Activated CD4-positive, alpha-beta T cell treated with anti-CD3 and anti-CD28 coated beads, Interleukin-2, Interleukin-4, amounts not matched to agents 100 ng/mL and 50 ng/mL, durations not matched to agents 16 hours and 8 hours (primary cell): ENCODE results near the gene SLC3A2.
A peak's percentile ranks its signal among the peaks of the same experiment; 100 is the strongest.

Experiments
- DNase-seq: peaks from one replicate; pipeline ENCODE4 v3.0.0-alpha.2; 2020; ENCODE audit warnings: low spot score

Gene SLC3A2

DNA sequence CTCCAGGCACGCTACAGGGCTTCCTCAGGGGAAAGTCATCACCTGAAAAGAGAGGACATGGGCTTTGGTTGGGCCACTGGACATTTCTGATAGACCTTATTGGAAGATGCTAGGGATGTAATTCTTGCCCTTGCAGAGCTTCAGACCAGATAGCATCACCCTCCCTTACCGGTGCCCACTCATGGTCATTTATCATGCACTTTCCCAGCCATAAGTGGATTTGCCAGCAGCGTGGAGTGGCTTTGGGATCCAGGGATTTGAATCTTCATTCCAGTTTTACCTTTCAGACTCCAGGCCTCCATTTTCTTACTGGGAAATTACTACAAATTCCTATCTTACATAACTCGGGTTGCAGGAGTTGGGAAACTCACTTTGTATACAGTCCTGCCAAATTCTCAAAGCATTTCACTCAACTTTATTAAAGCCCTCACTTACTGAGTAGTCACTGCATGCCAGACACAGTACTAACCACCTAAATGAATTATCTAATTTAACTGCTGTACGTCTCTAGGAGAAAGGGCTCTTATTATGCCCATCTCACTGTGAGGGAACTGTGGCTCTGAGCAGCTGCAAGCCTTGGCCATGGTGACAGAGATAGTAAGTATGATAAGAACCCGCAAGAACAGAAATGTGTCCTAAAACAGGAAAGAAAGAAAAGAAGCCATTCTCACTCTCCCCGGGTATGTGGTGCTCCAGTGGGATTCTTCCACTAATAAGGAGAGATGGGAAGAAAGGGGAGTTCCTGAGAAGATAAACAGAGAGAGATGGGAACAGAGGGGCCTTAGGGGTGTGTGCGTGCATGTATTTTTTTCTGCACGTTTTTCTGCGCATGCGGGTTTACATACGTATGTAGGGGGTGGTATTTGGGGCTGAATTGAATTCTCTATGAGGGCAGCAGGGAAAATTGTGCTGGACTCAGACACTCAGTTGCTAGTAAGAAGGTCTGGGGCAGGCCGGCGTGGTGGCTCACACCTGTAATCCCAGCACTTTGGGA, 30.7 kb downstream of the SLC3A2 start:
- DNase-seq: no peak

DNA sequence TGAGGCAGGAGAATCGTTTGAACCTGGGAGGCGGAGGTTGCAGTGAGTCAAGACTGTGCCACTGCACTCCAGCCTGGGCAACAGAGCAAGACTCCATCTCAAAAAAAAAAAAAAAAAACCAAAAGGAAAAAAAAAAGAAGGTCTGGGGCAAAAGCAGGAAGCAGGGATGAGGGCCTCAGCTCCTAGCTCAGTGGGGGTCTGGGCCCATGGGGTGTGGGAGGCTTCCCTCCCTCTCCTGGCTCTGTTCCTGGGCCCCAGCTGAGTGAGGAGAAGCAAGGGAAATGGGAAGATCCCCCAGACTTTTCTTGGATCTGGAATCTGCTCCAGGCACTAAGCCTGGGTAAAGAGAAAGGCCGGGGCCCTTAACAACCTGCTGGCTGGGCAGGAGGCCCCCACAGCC, 31.6 kb downstream of the SLC3A2 start:
- DNase-seq: no peak

DNA sequence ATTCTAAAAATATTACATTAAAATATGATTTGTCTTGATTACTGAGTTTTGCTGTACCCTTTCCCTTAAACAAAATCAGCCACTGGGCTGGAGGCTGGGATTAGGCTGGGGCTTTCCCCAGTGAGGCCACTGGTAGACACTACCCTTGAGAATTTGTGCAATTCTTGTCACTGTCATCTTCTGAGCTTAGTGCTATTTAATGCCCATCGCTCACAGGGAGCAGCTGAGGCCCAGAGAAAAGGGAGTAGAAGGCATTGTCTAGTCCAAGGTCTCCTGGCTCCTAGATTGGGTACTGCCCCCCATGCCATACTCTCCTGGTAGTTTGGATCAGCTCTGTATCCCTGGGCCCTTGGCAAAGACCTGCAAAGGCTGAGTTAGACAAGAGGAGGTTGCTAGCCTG, 33.7 kb downstream of the SLC3A2 start:
- DNase-seq: no peak

DNA sequence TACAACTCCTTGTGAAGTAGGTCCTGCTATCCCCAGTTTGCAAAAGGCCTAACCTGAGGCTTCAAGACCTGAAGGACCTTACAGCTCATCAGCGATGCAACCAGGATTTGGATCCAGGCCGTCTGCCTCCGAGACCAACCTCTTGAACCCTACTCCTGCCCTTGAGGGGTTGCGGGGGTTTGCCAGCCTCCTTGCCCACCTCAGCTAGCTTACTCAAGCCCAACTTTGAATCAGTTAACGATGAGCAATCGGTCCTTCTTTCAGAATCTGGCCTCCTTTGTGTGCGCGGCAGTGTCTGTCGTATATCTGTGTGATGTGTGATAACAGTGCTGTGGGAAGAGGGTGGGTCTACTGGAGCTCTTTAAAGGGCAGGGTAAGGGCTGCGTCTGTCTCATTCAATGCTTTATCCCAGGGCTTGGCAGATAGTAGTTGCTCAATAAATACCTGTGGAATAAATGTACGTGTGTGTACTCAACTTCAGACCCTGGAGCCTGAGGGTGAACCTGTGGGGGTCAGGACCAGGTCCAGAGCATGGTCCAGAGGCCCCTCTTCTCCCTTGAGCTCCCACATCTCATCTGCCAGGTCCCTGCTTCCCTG, 37.3 kb downstream of the SLC3A2 start:
- DNase-seq: no peak

DNA sequence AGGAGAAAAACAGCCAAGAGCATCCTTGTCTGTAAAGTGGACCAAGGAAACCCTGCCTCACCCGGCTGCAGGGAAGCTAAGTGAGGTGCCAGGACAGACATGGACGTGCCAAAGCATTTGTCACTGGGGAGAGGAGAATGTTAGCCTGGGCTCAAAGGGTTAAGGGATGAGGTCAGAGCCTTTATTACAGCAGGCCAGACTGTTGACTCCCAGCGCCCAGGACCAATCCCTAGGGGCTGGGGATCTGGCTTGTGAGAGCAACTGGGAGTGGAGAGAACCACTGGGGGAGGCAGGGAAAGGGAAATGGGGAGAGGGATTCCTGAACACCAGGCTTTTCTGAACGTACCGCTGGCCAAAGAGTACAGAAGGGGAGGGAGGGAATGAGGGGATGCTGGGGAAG, 37.8 kb downstream of the SLC3A2 start:
- DNase-seq: no peak

DNA sequence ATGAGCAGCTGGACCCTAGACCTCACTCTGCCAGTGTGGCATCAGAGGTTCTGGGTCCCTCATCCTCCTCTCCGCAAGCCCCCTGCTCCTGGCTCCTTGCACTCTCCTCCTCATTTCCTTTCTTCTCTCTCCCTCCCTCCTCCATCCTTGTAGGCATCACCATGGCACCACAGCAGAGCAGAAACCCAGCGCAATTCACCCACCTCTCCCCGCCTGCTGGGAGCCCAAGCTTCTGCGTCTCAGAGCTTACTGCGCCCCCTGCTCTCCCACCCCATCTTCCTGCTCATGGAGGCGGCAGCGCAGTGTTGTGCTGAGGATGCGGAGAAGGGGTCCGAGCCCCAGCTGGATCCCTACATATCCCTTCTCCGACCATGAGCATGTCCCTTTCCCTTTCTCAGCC, 38.8 kb downstream of the SLC3A2 start:
- no peak for DNase-seq

DNA sequence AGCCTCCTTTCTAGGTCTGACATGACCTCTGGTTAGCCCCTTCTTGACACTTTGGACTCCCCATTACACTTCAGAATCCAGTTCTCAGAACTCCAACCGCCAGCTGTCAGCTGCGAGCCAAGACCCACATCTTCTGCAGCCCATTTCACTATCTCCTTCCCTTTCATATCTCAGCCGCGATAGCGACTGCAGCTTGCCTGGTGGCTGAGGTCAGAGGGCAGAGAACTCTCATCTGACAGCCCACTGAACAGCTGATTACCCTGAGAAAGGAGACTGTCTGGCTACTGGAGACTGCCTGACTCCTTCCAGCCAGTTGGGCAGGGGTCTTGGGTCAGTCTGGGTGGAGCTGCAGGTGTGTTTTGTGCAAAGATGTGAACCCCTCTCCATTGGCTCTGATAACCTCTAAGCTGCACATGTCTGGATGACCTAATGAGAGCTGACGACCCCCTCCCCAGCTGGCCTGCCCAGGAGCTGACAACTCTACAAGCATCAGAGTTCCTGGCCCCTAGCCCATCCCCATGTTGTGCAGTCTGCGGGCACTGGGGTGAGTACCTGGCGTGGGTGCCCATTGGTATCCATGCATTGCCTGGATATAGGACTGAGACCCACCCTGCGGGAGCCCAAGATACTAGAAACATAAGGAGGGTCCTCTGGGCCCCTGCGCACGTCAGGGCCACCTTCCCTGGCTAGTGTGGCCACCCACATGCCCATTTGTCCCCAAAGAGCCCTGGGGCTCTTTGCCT, 39.4 kb downstream of the SLC3A2 start:
- no peak for DNase-seq

DNA sequence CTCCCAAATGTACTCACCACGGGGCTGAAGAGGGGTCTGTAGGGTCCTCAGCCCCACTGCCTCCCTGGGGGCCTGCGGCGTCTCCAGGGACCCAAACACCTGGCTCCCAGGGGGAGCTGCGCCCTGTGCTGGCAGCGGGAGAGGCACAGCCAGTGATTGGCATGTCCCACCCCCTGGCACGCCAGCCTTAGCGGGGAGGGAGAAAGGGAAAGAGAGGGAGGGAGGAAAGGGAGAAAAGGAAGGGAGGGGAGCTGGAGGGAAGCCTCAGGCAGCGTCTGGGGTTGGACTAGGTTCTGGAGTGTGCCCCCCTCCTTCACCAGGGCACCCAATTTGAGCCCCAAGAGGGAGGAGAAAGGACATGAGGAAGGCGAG, 40.5 kb downstream of the SLC3A2 start, which contains the start of gene CHRM1:
Gene CHRM1 (minus strand): TSS at position 163 of the 372 bp plus-strand sequence. CDS start 10,263 bp downstream, outside the sequence.
- DNase-seq: no peak

DNA sequence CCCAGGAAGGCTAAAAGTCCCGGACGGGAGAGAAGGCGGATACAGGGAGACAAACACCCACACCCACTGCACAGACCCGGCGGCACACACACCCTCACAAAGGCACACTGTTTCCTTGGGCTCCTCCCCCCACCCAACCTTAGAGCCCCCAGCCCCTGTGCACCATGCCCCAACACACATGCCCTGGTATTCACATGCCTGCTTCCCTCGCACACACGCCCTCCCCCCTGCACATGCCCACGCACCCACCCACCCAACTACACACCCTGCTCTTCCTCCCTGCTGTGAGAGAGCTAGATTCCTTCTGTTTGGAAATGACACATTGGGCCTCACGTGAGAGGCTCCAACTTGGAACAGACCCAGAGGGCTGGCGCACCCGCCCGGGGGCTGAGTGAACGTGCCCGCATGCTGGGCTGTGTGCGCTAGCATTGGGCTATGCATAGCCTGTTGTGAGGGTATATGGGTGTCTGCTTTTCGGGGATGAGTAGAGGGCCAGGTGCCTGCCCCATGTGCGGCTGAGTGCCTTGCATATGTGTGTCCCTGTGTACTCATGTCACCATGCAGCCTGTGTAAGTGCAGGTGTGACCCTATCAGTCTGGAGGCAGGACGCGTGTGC, 41.0 kb downstream of the SLC3A2 start:
- DNase-seq: no peak

DNA sequence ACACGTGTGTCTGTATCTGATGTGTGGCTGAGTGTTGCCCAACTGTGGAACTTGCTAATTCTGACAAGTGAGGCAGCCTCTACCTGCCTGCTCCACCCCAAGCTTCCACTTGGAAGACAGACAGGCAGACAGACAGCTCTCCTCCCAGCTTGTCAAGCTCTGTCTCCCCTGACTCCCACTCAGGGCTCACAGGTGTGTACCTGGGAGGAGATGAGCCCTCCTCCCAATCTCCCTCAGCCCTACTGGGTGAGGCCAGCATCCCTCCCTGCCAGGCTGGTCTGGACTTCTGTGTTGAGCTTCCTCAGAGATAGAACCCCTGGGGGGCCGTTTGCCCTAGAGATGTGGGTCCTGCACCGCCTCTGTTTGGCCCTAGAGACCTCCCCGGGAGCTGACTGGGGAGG, 41.5 kb downstream of the SLC3A2 start:
- DNase-seq: no peak

DNA sequence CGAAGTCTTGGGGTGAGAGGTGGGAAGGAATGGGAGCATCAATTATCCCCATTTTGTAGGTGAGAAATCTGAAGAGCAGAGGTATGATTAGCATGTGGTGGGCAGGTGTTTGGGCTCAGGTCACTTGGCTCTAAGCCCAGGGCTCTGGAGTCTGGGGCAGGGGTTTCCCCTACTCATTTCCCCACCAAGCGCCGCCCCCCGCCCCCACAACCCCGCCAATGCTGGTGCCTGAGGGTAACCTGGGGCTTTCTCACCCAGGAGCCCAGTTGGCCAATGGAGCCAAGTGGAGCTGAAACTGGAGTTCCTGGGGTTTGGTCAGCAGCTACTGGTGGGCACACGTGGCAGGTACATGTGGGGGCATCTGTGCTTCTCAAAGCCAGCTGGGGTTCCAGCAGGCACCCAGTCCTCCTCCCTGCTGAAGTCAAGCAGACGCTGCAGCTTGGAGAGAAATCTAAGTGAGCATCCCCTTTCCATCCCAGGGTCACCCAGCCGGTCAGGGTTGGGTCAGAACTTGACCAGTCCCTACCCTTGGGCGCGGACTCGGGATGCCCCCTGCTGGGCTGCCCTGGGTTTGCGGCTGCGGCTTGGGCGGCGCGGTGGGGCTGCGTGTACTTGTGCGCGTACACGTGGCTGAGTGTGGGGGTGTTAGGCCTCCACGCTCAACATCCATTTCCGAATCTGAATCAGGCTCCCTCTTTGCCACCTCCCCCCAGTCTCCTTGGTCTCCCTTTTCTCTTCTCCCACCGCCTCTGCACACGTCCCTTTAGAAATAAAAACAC, 42.1 kb downstream of the SLC3A2 start:
- DNase-seq: peak; percentile 27

DNA sequence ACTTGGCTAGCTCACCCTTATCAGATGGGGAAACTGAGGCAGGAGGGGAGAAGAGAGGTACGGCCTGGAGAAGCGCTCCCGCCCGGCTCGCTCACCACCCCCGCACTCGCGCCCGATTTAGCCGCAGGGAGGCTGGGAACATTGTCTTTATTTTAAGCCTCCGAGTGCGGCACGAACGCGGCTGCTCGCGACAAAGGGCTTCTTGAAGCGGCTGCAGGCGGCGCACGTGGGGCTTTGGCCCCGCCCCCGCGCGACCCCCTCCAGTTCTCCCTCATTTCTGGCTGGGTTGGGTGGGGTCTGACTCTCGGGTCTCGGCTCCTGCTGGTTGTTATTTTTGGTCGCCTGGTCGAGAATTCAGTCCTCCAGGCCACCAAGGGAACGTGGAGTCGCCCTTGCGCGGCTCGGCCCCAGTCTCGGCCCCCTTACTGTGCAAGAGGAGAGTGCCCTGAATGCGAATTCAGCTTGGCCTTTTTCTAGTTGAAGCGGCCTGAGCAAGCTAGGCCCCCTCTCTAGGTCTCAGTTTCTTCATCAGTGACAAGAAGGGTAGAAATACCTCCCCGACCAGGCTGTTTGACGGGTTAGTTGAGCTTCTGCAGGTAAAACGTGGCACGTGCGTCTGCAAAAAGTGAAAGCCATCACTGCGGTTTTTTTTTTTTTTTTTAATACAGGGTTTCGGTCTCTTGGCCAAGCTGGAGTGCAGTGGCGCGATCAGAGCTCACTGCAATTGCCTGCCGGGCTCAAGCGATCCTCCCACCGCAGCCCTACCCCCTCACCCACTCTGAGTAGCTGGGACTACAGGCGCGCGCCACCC, 43.1 kb downstream of the SLC3A2 start:
- no peak for DNase-seq

DNA sequence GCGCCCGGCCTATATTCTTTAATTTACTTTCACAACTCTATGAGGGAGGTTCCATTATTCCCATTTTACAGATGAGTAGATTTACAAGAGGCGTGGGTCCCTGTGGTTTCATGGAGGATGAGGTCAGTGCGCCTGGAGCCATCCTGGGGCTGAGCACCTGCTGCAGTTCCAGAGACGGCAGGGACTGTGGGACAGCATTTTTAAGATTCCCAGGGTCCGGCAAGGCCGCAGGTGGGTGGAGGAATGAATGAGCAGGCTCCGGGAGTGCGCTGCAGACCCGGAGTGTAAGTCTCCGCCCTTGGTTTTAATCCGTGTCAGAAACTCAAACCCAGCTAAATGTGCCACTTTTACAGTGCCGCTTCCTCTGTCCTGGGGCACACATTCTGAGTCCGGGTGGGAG, 44.6 kb downstream of the SLC3A2 start:
- no peak for DNase-seq

DNA sequence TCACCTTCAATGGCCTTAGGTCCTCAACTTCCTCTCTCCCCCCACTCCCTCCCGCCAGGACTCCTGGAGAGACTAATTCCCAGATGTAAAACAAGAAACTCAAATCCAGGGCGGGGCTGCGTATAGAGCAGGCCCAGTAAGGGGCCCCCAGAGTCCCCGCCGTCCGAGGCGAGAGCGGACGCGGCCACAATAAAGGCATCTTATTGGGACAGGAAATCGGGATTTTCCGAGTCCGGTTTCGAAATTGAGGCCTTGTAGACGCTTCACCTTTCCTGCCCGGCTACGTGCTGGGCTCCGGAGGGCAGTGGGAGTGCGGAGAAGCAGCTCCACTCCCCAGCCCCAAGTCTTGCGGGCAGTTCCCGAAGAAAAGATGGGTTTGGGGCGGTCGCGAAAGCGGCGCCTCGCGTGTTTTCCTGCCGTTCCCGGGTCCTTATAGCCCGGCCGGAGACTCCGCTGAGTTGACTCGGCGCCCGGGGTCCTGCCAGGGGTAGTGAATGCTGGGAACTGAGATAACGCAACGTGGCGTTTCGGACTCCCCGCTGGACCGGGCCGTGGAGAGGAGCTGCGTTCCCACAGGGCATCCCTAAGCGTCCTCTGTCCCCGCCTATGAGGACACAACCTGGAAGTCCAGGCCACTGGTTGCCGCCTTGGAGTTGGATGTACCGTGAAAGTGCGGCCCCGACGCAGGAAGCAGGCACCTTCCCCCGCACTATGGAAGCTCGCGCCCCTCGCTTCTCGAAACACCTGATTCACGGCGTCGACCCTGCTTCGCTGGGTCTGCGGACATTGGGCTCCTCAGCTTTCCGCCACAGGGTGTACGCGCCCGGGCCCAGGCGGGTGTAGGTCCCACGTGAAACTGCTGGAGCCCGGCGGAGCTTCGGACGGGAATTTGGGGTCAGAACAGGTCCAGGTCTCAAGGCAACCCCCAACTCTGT, 45.3 kb downstream of the SLC3A2 start:
- no peak for DNase-seq

DNA sequence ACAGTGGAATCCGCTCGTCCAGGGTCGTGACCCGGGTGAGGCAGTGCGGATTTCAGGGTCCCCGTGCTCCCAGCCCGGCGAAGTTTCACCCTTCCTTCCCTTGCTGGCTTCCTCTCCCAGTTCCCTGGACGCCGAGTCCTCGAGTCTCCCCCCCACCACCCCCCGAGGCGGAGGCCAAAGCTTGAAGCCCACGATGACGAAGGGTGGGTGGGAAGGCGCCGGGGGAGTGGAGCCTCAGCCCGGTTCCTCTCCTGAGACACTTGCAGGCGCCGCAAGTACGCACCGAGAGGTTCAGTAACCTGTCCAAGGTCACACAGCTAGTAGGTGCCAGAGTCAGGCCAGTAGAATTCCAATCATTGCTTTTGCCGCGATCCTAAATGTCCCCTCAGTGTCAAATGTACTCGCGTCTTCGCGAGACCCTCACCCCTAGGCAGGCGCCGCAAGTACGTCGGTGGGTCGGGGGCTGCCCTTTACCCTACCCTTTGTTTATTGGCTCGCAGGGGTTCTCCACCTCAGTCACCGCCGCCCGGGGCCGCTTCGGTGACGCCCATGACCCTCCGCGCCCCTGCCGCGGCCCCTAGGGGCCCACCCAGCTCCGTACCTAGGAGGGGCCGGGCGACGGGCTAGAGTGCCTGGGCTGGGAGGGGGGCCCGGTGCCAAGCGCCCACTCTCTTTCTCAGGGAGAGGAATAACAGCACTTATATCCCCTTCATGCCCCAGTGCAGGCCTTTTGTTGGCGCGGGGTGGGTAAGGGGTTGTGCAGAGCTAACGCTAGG, 46.2 kb downstream of the SLC3A2 start:
- DNase-seq: no peak

DNA sequence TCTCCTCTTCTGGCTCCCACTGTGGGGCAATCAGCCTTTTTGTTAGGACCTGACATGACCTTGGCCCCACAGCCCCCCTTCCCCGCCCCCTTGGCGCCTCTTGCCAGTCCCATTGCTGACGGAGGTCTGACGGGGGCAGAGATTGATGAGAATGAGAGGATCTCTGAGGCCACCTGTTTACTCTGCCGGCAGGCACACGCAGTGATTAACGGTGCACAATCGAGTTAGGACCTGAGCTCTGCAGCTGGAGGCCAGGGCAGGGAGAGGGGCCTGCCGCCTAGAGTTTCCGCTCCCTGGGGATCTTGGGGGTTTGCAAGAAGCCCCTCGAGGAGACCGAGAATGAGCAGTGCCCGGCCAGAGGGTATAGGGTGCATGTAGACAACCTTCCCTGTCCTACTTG, 47.3 kb downstream of the SLC3A2 start:
- DNase-seq: no peak

DNA sequence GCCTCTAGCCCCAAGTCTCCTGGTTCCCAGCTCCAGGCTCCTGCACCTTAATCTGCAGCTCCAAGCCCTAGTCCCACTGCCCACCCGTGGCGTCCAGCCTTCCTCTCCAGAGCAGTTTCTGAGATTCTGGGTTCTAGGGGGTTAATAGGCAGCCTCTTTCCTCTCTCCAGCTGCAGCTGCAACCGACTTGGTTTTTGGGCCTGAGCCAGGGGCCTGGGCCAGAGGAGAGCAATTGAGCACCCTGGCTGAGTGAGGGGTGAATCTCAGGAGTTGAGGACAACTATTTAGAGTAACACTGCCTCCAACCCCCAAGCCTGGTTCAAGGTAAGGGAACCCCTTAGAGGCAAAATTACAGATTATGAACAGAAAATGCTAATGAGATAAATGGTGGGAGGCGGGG, 49.5 kb downstream of the SLC3A2 start:
- no peak for DNase-seq

DNA sequence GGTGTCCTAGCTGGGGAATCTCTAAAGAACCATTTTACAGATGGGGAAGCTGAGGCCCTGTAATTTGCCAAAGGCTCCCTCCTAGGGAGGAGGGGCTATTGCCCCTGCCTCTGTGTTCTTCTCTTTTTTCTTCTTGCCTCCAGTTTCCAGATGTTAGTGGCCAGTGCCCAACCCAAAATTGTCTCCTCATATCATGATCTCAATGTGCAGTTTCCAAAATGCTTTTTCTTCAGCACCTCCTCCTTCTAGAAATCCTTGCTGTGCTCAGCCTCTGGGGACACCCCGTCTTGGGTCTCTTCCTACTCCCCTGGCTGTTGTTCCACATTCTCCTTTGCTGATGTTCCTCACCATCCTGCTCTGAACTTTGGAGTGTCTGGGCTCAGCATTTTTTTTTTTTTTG, 50.0 kb downstream of the SLC3A2 start:
- DNase-seq: no peak
